HEK293 (cell line): ENCODE results near the gene CTNNBL1.

Source experiments
- GFI1B ChIP-seq: fragments of 450-650 bp; formaldehyde crosslinking; IDR thresholded peaks from 2 replicates; pipeline ENCODE4 v1.5.1; 2016; ENCODE audit warnings: missing biosample characterization, missing genetic modification characterization
- MEIS1 ChIP-seq: sonication (generic); formaldehyde crosslinking; IDR thresholded peaks from 2 replicates; pipeline ENCODE4 v1.8.1; 2022; ENCODE audit warnings: missing genetic modification reagents, mild to moderate bottlenecking, borderline replicate concordance
- PRDM1 ChIP-seq: fragments of 450-650 bp; formaldehyde crosslinking; IDR thresholded peaks from 2 replicates; pipeline ENCODE4; 2016; ENCODE audit warnings: missing biosample characterization, missing genetic modification characterization
- SALL2 ChIP-seq: fragments of 450-650 bp; formaldehyde crosslinking; IDR thresholded peaks from 2 replicates; pipeline ENCODE4 v1.5.0; 2017; ENCODE audit warnings: missing biosample characterization, mild to moderate bottlenecking, missing genetic modification characterization, borderline replicate concordance
- ZEB2 ChIP-seq: fragments of 450-650 bp; formaldehyde crosslinking; IDR thresholded peaks from 2 replicates; pipeline ENCODE4 v1.5.1; 2016; ENCODE audit warnings: missing biosample characterization, missing genetic modification characterization
- ZFP41 ChIP-seq: fragments of 450-650 bp; formaldehyde crosslinking; IDR thresholded peaks from 2 replicates; pipeline ENCODE4 v1.5.1; 2016; ENCODE audit warnings: missing biosample characterization, missing genetic modification characterization, borderline replicate concordance
- ZNF138 ChIP-seq: fragments of 450-650 bp; formaldehyde crosslinking; IDR thresholded peaks from 2 replicates; pipeline ENCODE4 v1.5.1; 2016; ENCODE audit warnings: missing biosample characterization, missing genetic modification characterization, borderline replicate concordance
- ZNF155 ChIP-seq: fragments of 450-650 bp; formaldehyde crosslinking; IDR thresholded peaks from 2 replicates; pipeline ENCODE4 v1.5.1; 2016; ENCODE audit warnings: missing biosample characterization, missing genetic modification characterization
- ZNF175 ChIP-seq: fragments of 450-650 bp; formaldehyde crosslinking; IDR thresholded peaks from 2 replicates; pipeline ENCODE4 v1.5.1; 2016; ENCODE audit warnings: missing biosample characterization, missing genetic modification characterization
- ZNF19 ChIP-seq: fragments of 450-650 bp; formaldehyde crosslinking; IDR thresholded peaks from 2 replicates; pipeline ENCODE4; 2016; ENCODE audit warnings: missing biosample characterization, missing genetic modification characterization, low read depth
- ZNF2 ChIP-seq: fragments of 450-650 bp; formaldehyde crosslinking; IDR thresholded peaks from 2 replicates; pipeline ENCODE4 v1.5.1; 2016; ENCODE audit warnings: missing biosample characterization, missing genetic modification characterization
- ZNF23 ChIP-seq: fragments of 450-650 bp; formaldehyde crosslinking; IDR thresholded peaks from 2 replicates; pipeline ENCODE4 v1.5.1; 2016; ENCODE audit warnings: missing biosample characterization, missing genetic modification characterization, borderline replicate concordance
- ZNF239 ChIP-seq: fragments of 450-650 bp; formaldehyde crosslinking; IDR thresholded peaks from 2 replicates; pipeline ENCODE4 v1.5.1; 2016; ENCODE audit warnings: missing biosample characterization, missing genetic modification characterization
- ZNF24 ChIP-seq: fragments of 450-650 bp; formaldehyde crosslinking; IDR thresholded peaks from 2 replicates; pipeline ENCODE4 v1.5.1; 2016; ENCODE audit warnings: missing biosample characterization, missing genetic modification characterization
- ZNF341 ChIP-seq: fragments of 450-650 bp; formaldehyde crosslinking; IDR thresholded peaks from 2 replicates; pipeline ENCODE4; 2016; ENCODE audit warnings: low read depth, missing biosample characterization, missing genetic modification characterization
- ZNF366 ChIP-seq: fragments of 450-650 bp; formaldehyde crosslinking; conservative IDR thresholded peaks from 2 replicates; pipeline ENCODE4 v1.5.1; 2016; ENCODE audit warnings: missing biosample characterization, missing genetic modification characterization
- ZNF529 ChIP-seq: fragments of 450-650 bp; formaldehyde crosslinking; IDR thresholded peaks from 2 replicates; pipeline ENCODE4 v1.5.1; 2017; ENCODE audit warnings: missing genetic modification characterization, missing biosample characterization; ENCODE audit not compliant: insufficient replicate concordance
- ZNF544 ChIP-seq: fragments of 450-650 bp; formaldehyde crosslinking; IDR thresholded peaks from 2 replicates; pipeline ENCODE4 v1.5.0; 2017; ENCODE audit warnings: missing biosample characterization, missing genetic modification characterization
- ZNF549 ChIP-seq: fragments of 450-650 bp; IDR thresholded peaks from 2 replicates; pipeline ENCODE4 v1.5.1; 2018; ENCODE audit warnings: missing biosample characterization, missing genetic modification characterization, mild to moderate bottlenecking, inconsistent platforms, moderate library complexity
- ZNF555 ChIP-seq: fragments of 450-650 bp; formaldehyde crosslinking; conservative IDR thresholded peaks from 2 replicates; pipeline ENCODE4 v1.5.1; 2017; ENCODE audit warnings: missing biosample characterization, mild to moderate bottlenecking, missing genetic modification characterization, inconsistent platforms
- ZNF561 ChIP-seq: fragments of 450-650 bp; IDR thresholded peaks from 2 replicates; pipeline ENCODE4 v1.5.1; 2018; ENCODE audit warnings: missing biosample characterization, missing genetic modification characterization, borderline replicate concordance
- ZNF701 ChIP-seq: fragments of 450-650 bp; formaldehyde crosslinking; IDR thresholded peaks from 2 replicates; pipeline ENCODE4 v1.5.1; 2016; ENCODE audit warnings: missing biosample characterization, missing genetic modification characterization
- TF ChIP-seq, protein P1 (sequence below): fragments of 450-650 bp; formaldehyde crosslinking; IDR thresholded peaks from 2 replicates; pipeline ENCODE4 v1.5.1; 2016; ENCODE audit warnings: missing biosample characterization, missing genetic modification characterization
- TF ChIP-seq, protein P2 (sequence below): fragments of 450-650 bp; formaldehyde crosslinking; IDR thresholded peaks from 2 replicates; pipeline ENCODE4 v1.5.1; 2017; ENCODE audit warnings: missing biosample characterization, missing genetic modification characterization
- TF ChIP-seq, protein P3 (sequence below): fragments of 450-650 bp; formaldehyde crosslinking; IDR thresholded peaks from 2 replicates; pipeline ENCODE4 v1.5.1; 2016; ENCODE audit warnings: missing biosample characterization, missing genetic modification characterization
- TF ChIP-seq, protein P4 (sequence below): fragments of 450-650 bp; formaldehyde crosslinking; IDR thresholded peaks from 2 replicates; pipeline ENCODE4 v1.5.1; 2017; ENCODE audit warnings: missing biosample characterization, missing genetic modification characterization
- TF ChIP-seq, protein P5 (sequence below): fragments of 450-650 bp; formaldehyde crosslinking; IDR thresholded peaks from 2 replicates; pipeline ENCODE4 v1.5.1; 2016; ENCODE audit warnings: missing biosample characterization, missing genetic modification characterization
- TF ChIP-seq, protein P6 (sequence below): fragments of 450-650 bp; formaldehyde crosslinking; IDR thresholded peaks from 2 replicates; pipeline ENCODE4 v1.5.1; 2016; ENCODE audit warnings: missing biosample characterization, missing genetic modification characterization, borderline replicate concordance

CTNNBL1 gene

DNA sequence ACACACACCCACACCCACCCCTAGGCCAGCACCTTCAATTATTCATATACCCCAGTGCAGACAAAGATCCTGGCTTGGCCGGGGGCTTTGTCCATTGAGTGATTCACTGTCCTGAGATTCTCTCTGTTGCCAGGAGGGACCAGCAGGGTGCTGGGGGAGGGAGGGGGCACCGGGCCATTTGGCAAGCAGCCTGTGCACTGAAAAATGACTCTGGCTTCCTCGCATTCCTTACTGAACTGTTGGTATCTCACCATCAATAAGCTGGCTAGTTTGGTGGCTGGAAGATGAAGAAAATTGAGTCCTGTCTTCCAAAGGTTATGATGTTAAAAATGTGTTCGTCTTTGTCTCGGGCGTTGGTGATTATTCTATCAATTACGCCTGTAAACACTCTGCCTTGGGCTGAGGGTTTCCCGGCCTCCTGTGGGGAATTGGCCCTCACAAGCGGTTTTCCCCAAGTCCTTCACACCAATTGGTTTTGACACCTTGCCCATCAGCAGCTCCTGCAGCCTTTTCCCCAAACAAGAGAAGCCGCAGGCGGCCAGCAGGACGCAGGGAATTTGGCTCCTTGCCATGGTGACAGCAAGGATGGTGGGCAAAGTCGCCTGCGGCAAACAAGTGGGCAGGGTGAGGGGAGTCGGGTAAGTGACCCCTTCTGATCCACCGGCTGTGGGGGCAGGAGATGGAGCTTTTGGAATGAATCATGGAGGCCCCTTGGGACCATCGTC is 214.0 kb downstream of the CTNNBL1 start (continued):
- TF ChIP-seq SALL2 (tag by site-specific recombination), result no peak
- TF ChIP-seq ZNF2, result no peak
- no peak for TF ChIP-seq ZNF19
- no peak for TF ChIP-seq PRDM1 (tag by site-specific recombination)
- TF ChIP-seq, protein P1, sequence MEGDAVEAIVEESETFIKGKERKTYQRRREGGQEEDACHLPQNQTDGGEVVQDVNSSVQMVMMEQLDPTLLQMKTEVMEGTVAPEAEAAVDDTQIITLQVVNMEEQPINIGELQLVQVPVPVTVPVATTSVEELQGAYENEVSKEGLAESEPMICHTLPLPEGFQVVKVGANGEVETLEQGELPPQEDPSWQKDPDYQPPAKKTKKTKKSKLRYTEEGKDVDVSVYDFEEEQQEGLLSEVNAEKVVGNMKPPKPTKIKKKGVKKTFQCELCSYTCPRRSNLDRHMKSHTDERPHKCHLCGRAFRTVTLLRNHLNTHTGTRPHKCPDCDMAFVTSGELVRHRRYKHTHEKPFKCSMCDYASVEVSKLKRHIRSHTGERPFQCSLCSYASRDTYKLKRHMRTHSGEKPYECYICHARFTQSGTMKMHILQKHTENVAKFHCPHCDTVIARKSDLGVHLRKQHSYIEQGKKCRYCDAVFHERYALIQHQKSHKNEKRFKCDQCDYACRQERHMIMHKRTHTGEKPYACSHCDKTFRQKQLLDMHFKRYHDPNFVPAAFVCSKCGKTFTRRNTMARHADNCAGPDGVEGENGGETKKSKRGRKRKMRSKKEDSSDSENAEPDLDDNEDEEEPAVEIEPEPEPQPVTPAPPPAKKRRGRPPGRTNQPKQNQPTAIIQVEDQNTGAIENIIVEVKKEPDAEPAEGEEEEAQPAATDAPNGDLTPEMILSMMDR, result no peak
- no peak for TF ChIP-seq ZNF701 (tag by site-specific recombination)
- no peak for TF ChIP-seq ZNF544 (tag by site-specific recombination)
- TF ChIP-seq ZNF155 (tag by site-specific recombination), result no peak
- TF ChIP-seq, protein P2, sequence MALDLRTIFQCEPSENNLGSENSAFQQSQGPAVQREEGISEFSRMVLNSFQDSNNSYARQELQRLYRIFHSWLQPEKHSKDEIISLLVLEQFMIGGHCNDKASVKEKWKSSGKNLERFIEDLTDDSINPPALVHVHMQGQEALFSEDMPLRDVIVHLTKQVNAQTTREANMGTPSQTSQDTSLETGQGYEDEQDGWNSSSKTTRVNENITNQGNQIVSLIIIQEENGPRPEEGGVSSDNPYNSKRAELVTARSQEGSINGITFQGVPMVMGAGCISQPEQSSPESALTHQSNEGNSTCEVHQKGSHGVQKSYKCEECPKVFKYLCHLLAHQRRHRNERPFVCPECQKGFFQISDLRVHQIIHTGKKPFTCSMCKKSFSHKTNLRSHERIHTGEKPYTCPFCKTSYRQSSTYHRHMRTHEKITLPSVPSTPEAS (tag by site-specific recombination), result no peak
- no peak for TF ChIP-seq MEIS1 (CRISPR knock-in tag)
- no peak for TF ChIP-seq ZNF24 (tag by site-specific recombination)
- TF ChIP-seq, protein P3, sequence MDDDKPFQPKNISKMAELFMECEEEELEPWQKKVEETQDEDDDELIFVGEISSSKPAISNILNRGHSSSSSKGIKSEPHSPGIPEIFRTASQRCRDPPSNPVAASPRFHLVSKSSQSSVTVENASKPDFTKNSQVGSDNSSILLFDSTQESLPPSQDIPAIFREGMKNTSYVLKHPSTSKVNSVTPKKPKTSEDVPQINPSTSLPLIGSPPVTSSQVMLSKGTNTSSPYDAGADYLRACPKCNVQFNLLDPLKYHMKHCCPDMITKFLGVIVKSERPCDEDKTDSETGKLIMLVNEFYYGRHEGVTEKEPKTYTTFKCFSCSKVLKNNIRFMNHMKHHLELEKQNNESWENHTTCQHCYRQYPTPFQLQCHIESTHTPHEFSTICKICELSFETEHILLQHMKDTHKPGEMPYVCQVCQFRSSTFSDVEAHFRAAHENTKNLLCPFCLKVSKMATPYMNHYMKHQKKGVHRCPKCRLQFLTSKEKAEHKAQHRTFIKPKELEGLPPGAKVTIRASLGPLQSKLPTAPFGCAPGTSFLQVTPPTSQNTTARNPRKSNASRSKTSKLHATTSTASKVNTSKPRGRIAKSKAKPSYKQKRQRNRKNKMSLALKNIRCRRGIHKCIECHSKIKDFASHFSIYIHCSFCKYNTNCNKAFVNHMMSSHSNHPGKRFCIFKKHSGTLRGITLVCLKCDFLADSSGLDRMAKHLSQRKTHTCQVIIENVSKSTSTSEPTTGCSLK (tag by site-specific recombination), result no peak
- TF ChIP-seq ZNF555, result no peak
- no peak for TF ChIP-seq ZNF239
- TF ChIP-seq GFI1B (tag by site-specific recombination), result no peak
- TF ChIP-seq ZEB2 (tag by site-specific recombination), result 0 out of 2 replicates have a peak, but pooled peaks have one; percentile 53
- no peak for TF ChIP-seq ZNF138
- TF ChIP-seq ZNF175 (tag by site-specific recombination), result no peak
- no peak for TF ChIP-seq ZNF341 (tag by site-specific recombination)
- TF ChIP-seq, protein P4, sequence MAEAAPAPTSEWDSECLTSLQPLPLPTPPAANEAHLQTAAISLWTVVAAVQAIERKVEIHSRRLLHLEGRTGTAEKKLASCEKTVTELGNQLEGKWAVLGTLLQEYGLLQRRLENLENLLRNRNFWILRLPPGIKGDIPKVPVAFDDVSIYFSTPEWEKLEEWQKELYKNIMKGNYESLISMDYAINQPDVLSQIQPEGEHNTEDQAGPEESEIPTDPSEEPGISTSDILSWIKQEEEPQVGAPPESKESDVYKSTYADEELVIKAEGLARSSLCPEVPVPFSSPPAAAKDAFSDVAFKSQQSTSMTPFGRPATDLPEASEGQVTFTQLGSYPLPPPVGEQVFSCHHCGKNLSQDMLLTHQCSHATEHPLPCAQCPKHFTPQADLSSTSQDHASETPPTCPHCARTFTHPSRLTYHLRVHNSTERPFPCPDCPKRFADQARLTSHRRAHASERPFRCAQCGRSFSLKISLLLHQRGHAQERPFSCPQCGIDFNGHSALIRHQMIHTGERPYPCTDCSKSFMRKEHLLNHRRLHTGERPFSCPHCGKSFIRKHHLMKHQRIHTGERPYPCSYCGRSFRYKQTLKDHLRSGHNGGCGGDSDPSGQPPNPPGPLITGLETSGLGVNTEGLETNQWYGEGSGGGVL, result peak; percentile 89
- peak; percentile 49 for TF ChIP-seq ZNF561 (tag by site-specific recombination)
- TF ChIP-seq, protein P5, sequence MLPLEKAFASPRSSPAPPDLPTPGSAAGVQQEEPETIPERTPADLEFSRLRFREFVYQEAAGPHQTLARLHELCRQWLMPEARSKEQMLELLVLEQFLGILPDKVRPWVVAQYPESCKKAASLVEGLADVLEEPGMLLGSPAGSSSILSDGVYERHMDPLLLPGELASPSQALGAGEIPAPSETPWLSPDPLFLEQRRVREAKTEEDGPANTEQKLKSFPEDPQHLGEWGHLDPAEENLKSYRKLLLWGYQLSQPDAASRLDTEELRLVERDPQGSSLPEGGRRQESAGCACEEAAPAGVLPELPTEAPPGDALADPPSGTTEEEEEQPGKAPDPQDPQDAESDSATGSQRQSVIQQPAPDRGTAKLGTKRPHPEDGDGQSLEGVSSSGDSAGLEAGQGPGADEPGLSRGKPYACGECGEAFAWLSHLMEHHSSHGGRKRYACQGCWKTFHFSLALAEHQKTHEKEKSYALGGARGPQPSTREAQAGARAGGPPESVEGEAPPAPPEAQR (tag by site-specific recombination), result no peak
- TF ChIP-seq ZFP41 (tag by site-specific recombination), result no peak
- TF ChIP-seq ZNF23 (tag by site-specific recombination), result no peak
- TF ChIP-seq, protein P6, sequence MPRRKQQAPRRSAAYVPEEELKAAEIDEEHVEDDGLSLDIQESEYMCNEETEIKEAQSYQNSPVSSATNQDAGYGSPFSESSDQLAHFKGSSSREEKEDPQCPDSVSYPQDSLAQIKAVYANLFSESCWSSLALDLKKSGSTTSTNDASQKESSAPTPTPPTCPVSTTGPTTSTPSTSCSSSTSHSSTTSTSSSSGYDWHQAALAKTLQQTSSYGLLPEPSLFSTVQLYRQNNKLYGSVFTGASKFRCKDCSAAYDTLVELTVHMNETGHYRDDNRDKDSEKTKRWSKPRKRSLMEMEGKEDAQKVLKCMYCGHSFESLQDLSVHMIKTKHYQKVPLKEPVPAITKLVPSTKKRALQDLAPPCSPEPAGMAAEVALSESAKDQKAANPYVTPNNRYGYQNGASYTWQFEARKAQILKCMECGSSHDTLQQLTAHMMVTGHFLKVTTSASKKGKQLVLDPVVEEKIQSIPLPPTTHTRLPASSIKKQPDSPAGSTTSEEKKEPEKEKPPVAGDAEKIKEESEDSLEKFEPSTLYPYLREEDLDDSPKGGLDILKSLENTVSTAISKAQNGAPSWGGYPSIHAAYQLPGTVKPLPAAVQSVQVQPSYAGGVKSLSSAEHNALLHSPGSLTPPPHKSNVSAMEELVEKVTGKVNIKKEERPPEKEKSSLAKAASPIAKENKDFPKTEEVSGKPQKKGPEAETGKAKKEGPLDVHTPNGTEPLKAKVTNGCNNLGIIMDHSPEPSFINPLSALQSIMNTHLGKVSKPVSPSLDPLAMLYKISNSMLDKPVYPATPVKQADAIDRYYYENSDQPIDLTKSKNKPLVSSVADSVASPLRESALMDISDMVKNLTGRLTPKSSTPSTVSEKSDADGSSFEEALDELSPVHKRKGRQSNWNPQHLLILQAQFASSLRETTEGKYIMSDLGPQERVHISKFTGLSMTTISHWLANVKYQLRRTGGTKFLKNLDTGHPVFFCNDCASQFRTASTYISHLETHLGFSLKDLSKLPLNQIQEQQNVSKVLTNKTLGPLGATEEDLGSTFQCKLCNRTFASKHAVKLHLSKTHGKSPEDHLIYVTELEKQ (tag by site-specific recombination), result no peak
- TF ChIP-seq ZNF549 (tag by site-specific recombination), result no peak
- no peak for TF ChIP-seq ZNF529 (tag by site-specific recombination)
- 0 out of 2 replicates have a peak, but pooled peaks have one; percentile 35 for TF ChIP-seq ZNF366 (tag by site-specific recombination)
